ENCODE measurements around the gene AGR2.
"Not testable (repeated sequence)": the region's sequence is repeated elsewhere in the genome, so short reads cannot be mapped to it uniquely, and the experiment has no call there.

The AGR2 gene

GRCh38 chr7:16804674-16805439 lies at the start of gene AGR2:
Gene AGR2, minus strand, starts transcription at chr7:16804999. Its CDS starts 3,203 bp downstream, at chr7:16801796.
- DNase-seq: no peak

GRCh38 chr7:16853189-16853588 lies 48.4 kb upstream of the AGR2 start:
- DNase-seq: not testable (repeated sequence)

- peak in 5 of 56 donors; percentile 1 to 19 (median 6) for DNase-seq
Observed at GRCh38 chr7:16851829-16852228, 47.0 kb upstream of the AGR2 start.

DNA sequence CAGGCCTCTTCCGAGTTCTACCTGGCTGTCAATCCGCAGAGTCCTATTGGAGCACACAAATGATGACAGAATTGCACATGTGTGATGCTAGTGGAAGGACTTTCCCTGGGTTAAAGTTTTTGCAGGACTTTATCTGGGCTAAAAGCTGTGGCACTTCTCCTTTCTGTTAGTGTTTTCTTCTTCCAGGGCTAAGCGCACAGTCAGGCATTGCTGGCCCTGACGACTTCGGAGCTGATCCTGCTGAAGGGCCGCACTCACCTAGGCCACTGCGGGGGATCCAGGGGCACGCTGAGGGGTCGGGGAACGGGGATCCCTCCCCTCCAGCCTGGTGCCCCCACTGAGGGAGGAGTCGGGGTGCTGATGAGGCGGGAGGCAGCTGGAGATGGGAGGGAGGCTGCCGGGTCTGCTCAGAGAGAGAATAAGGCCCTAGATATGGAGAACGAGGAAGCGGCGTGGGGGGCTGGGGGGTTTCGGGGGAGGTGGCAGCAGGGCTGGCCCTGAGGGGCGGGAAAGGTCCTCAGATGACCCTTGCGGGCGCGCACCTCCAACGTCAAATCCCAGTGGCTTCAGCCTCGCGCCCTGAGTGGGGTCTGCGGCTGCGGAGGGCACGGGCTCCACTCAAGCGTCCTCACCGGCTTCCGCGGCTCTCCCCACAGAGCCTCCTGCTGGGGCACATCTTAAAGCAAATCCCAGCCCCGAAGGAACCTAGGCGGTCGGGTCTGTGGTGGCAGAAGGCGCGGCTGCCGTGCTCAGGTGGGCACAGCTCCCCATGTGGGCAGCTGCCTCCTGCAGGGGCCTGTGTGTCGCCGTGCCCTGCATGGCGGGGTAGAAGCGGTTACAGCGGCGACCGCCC lies 46.0 kb upstream of the AGR2 start:
- DNase-seq: no peak

DNA sequence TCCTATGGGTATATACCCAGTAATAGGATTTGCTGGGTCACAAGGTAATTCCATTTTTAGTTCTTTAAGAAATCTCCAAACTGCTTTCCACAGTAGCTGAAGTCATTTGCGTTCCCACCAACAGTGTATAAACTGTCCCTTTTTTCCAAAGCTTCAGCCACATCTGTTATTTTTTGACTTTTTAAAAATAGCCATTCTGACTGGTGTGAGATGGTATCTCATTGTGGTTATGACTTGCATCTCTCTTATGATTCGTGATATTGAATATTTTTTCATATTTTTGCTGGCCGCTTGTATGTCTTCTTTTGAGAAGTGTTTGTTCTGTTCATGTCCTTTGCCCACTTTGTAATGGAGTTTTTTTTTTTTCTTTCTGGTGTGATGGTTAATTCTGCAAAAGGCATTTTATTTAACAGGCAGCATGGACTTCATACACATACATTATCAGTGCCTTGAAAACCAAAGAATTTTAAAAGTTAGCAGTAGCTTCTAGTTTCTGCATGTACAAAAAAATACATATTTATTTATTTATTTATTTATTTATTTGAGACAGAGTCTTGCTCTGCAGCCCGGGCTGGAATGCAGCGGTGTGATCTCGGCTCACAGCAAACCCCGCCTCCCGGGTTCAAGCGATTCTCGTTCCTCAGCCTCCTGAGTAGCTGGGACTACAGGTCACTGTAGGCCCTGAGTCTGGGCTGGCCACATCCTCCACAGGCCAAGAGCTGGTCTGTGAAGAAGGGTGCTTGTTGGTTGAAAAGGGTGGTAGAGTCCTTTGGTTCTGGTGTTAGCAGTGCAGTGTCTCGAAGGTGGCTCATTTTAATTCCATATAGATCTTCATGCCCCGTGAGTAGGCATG lies 44.7 kb upstream of the AGR2 start:
- no peak for DNase-seq

- DNase-seq: no peak
Observed at GRCh38 chr7:16847381-16847860, 42.6 kb upstream of the AGR2 start.

GRCh38 chr7:16846601-16847165 lies 41.9 kb upstream of the AGR2 start:
- no peak for DNase-seq

GRCh38 chr7:16845746-16846145 lies 40.9 kb upstream of the AGR2 start:
- DNase-seq: no peak

DNA sequence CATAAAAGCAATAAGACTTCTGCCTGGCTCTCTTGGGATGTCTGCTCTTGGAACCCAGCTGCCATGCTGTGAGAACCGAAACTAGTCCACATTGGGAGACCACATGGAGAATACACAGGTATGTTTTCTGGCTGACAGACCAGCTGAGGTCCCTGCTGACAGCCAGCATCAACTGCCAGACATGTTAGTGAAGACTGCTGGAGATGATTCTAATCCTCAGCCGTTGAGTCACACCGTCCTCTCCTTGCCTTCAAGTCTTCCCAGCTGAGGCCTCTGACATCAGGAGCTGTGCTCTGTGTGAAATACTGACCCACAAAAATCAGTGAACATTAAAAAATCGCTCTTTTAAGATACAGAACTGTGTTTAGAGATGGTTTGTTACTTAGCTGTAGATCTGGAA lies 36.9 kb upstream of the AGR2 start:
- no peak for DNase-seq

GRCh38 chr7:16840094-16840493 lies 35.3 kb upstream of the AGR2 start:
- DNase-seq: no peak

GRCh38 chr7:16839646-16840045 lies 34.8 kb upstream of the AGR2 start:
- DNase-seq: no peak

GRCh38 chr7:16838891-16839290 lies 34.1 kb upstream of the AGR2 start:
- DNase-seq: no peak

- DNase-seq: no peak
Observed at GRCh38 chr7:16838386-16838785, 33.6 kb upstream of the AGR2 start.

GRCh38 chr7:16836481-16836880 lies 31.7 kb upstream of the AGR2 start:
- no peak for DNase-seq

DNA sequence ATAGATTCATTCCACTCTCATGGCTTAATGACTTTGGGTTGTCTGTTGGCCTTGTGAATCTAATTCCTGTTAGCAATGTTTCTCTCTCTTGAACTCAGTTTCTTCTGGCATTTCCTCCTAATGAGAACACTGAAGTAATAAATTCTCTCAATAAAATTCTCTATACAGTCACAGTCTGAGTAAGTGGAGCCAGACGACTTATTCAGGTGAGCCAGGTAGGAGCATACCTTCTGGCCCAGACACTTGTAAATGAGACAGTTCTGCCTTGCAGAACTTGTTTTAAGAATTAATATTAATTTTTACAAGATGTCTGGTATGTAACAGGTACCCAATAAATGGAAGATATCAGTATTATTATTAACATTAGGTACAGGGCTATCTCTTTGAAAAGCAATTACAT lies 28.6 kb upstream of the AGR2 start:
- DNase-seq: no peak

DNA sequence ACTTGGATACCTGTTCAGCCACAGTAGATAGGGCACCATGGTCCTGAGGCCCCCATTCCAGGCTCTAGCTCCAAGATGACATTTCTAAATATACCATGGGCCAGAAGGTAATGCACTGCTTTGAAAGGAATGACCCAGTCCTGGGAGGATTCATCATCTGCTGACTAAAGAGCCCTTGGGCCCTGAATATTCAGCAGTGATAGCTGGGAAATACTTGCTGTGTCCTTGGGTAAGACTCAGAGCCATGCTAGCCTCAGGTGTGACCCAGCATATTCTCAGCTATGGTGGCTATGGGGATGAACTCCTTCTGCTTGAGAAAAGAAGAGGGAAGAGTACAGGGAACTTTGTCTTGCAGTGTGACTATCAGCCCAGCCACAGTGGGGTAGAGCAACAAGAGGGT lies 21.3 kb upstream of the AGR2 start:
- no peak for DNase-seq

- DNase-seq: no peak
Observed at GRCh38 chr7:16822029-16822428, 17.2 kb upstream of the AGR2 start.

DNA sequence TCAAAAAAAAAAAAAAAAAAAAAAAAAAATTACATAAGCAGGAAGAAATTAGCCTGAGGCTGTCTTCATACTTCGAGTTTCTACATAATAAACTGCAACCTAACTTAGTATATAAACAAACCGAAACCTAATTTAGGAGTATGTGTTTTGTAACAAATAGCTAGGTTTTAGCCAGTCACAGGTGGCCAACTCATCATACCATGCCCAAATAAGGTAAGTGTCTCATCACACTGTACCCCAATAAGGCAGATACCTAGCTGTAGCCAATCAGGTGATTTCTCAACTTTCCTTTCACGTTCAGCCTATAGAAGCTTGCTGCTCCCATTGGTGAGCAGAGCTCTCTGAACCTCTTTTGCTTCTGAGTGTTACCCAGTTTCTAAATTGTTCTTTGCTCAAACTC lies 13.9 kb upstream of the AGR2 start:
- no peak for DNase-seq

DNA sequence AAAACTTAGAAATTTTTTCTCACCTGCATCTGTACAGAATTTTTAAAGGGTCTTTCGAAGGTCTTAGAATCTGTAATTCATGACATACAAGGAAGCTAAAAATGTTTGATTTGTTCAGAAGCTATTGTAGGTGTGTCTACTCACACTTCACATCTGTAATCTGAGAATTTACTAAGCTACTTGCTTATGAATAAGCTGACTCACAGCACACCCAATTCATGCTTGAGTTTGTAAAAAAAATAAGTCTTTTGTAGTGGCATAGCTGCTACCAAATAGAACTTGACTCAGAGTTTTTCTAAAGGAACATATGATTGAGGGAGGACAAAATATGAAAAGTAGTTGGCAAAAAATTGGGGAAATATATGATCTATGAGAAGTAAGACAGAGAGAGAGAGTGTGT lies 12.7 kb upstream of the AGR2 start:
- no peak for DNase-seq

GRCh38 chr7:16816824-16817223 lies 12.0 kb upstream of the AGR2 start:
- DNase-seq: peak in 1 of 56 donors; percentile 10

DNA sequence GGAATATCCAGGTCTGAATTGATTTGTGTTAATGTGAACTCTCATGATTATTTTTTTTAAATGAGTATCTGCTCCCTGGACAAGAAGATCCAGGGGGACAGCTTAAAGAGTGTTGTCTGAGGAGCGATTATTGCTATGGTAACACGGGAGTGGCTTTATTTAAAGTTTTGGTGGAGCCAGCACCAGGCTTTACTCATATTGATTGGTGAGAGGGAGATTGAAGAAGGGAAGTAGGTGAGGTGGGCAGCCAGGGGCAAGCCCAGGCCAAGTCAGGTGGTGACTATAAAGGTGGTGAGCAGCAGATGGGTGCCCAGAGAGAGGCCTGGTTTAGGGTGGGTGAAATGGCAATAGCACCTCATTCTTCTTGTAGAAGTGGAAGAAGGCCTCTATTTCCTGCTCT lies 10.2 kb upstream of the AGR2 start:
- no peak for DNase-seq

Measured in nucleus accumbens (tissue), 56 donors.